ENCODE results near the gene CRADD. TPM values are rescaled to one million over a fixed set of nuclear protein-coding genes. Genes with fewer than 3 reads are reported as not detected.
A peak's percentile ranks its signal among the peaks of the same experiment; 100 is the strongest.

The CRADD gene
- total RNA-seq, 4 donors from 2014 or later = 19.4 to 28.7 (median 22.6) TPM

DNA sequence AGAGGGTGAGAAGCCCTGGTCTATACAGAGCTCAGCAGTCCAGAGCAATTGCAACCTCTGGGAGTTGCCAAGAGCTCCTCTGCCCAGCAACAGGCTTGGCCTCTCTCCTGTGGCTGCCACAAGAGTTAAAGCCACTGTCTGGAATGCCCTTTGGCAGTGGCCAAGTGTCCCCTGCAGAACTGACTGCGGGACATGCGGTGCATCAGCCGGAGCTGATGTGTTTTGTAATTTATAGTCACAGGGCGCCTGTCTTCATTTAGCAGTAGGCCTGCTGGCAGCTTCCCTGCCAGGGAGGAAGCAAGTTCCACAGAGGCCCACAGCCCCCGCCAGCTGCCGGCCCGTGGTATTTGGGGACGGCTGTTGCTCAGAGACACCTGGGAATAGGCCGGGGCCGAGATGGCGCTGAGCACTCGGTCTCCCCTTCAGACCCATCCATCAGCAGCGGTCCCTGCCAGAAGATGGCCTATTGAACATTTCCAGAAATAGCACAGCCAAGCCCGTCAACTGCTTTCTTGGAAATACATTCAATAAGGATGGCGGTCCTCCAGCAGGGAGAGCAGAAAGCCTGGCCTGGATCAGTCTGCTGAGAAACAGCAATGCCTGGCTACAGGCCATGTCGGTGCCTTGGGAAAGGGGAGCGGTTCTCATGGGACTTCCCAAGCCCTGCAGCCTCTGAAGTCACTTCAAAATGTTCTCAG lies 217.4 kb downstream of the CRADD start:
- H3K4me3 ChIP-seq = peak overlapping the region; percentile 19 to 30 (median 26)
- peaks cover 28% of the 10 kb centered on the region in 2 donors for H3K4me1 ChIP-seq

DNA sequence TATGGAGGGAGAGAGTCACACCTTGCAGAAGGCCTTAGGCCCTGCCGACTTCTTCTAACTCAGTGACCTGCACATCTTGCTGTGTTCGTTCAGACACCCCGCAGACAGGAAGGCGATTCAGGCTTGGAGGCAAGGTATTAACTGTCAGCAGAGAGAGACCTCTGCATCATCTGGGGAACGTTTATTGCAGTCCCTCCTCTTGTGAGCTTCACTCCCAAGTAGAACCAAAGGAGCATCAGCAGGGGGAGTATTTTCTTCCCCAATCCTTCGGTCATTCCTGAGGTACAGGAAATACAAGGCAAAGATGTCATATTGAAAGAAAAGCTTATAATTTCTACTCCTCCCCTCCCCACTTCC lies 217.9 kb downstream of the CRADD start:
- H3K27ac ChIP-seq = peak overlapping the region; percentile 87 to 89 (median 88)
- H3K27me3 ChIP-seq = no peaks in the 10 kb centered on the region
- H3K9me3 ChIP-seq = no peaks in the 10 kb centered on the region
- DNase-seq (no peak), ATAC-seq (no peak)
- no peaks in the 10 kb centered on the region for H3K36me3 ChIP-seq
- peak overlapping the region; percentile 19 to 30 (median 26) for H3K4me3 ChIP-seq
- TF ChIP-seq POLR2A (IDR thresholded peaks at IDR 0.05) = no peak
- TF ChIP-seq, protein P1, sequence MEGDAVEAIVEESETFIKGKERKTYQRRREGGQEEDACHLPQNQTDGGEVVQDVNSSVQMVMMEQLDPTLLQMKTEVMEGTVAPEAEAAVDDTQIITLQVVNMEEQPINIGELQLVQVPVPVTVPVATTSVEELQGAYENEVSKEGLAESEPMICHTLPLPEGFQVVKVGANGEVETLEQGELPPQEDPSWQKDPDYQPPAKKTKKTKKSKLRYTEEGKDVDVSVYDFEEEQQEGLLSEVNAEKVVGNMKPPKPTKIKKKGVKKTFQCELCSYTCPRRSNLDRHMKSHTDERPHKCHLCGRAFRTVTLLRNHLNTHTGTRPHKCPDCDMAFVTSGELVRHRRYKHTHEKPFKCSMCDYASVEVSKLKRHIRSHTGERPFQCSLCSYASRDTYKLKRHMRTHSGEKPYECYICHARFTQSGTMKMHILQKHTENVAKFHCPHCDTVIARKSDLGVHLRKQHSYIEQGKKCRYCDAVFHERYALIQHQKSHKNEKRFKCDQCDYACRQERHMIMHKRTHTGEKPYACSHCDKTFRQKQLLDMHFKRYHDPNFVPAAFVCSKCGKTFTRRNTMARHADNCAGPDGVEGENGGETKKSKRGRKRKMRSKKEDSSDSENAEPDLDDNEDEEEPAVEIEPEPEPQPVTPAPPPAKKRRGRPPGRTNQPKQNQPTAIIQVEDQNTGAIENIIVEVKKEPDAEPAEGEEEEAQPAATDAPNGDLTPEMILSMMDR (IDR thresholded peaks at IDR 0.05 in 4 of 5, conservative IDR thresholded peaks at IDR 0.05 in 1 of 5) = no peak
- in situ Hi-C loops (cut with MboI; ENCODE audit: low sequenced_read_pairs in 4 of 4) = loop anchor here in 1 of 4 donors (10.0 kb wide), 1 partner anchor 80 kb away; no protein-coding TSS in a partner anchor
- intact Hi-C loops (cut with DNase I; ENCODE audit: low total_unique reads) = loop anchor here (2.0 kb wide), 2 partner anchors 180 to 324 kb away; no protein-coding TSS in a partner anchor
- peaks cover 28% of the 10 kb centered on the region in 2 donors for H3K4me1 ChIP-seq

More for the DNA sequence above, 217.4 kb downstream of the CRADD start:
- Histone ChIP-seq H3K36me3 (no peaks in the 10 kb centered on the region), H3K27me3 (no peaks in the 10 kb centered on the region), H3K9me3 (no peaks in the 10 kb centered on the region), H3K27ac (peak overlapping the region; percentile 87 to 89 (median 88))
- DNase-seq = peak; percentile 91 to 96
- TF ChIP-seq, protein P1 (IDR thresholded peaks at IDR 0.05 in 4 of 5, conservative IDR thresholded peaks at IDR 0.05 in 1 of 5) = no peak
- peak in 1 of 2 donors; percentile 44 for TF ChIP-seq POLR2A (IDR thresholded peaks at IDR 0.05)
- intact Hi-C loops (cut with DNase I; ENCODE audit: low total_unique reads) = loop anchor here (1.0 to 5.0 kb wide), 6 partner anchors 50 to 324 kb away; partner anchors contain the start of gene CRADD
- in situ Hi-C loops (cut with MboI; ENCODE audit: low sequenced_read_pairs in 4 of 4) = loop anchor here in 1 of 4 donors (10.0 kb wide), 1 partner anchor 80 kb away; no protein-coding TSS in a partner anchor
- ATAC-seq = peak; percentile 89 to 95

- no peaks in the 10 kb centered on the region for H3K9me3 ChIP-seq
- H3K27me3 ChIP-seq = no peaks in the 10 kb centered on the region
- H3K4me1 ChIP-seq = peaks cover 28% of the 10 kb centered on the region in 2 donors
- ATAC-seq = no peak
- no peak overlapping the region for H3K4me3 ChIP-seq
- no peak for DNase-seq
- intact Hi-C loops (cut with DNase I; ENCODE audit: low total_unique reads) (no loop called here), in situ Hi-C loops (cut with MboI; ENCODE audit: low sequenced_read_pairs in 4 of 4) (loop anchor here in 1 of 4 donors (10.0 kb wide), 1 partner anchor 82 kb away; no protein-coding TSS in a partner anchor)
- no peak overlapping the region for H3K27ac ChIP-seq
- H3K36me3 ChIP-seq = no peaks in the 10 kb centered on the region
- TF ChIP-seq, protein P1 (IDR thresholded peaks at IDR 0.05 in 4 of 5, conservative IDR thresholded peaks at IDR 0.05 in 1 of 5) = peak in 1 of 5 experiments; percentile 22
- no peak for TF ChIP-seq POLR2A (IDR thresholded peaks at IDR 0.05)
Observed at GRCh38 chr12:93896427-93896826, 219.3 kb downstream of the CRADD start.

DNA sequence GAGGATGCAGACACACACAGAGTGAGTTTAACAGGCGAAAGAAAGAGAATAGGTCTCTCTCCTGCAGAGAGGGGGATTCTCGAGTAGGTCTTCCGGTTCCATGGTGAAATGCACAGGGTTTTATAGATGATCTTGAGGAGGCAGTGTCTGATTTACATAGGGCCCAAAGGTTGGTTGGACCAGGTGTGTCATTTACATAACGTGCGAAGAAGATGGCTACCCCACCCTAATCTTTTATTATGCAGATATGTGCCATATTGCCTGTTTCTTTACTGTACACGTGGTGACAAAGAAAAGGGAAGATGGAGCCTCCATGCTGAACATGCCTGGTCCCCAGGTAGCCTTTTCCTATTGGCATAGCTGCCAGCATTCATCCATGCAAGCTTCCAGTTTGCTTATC lies 219.8 kb downstream of the CRADD start:
- intact Hi-C loops (cut with DNase I; ENCODE audit: low total_unique reads) = no loop called here
- in situ Hi-C loops (cut with MboI; ENCODE audit: low sequenced_read_pairs in 4 of 4) = loop anchor here in 1 of 4 donors (10.0 kb wide), 1 partner anchor 82 kb away; no protein-coding TSS in a partner anchor

More for the DNA sequence above, 219.8 kb downstream of the CRADD start:
- Histone ChIP-seq H3K27ac (no peak overlapping the region), H3K4me1 (peaks cover 28% of the 10 kb centered on the region in 2 donors), H3K27me3 (no peaks in the 10 kb centered on the region), H3K36me3 (no peaks in the 10 kb centered on the region), H3K4me3 (no peak overlapping the region), H3K9me3 (no peaks in the 10 kb centered on the region)
- TF ChIP-seq, protein P1 (IDR thresholded peaks at IDR 0.05 in 4 of 5, conservative IDR thresholded peaks at IDR 0.05 in 1 of 5) = no peak
- no peak for TF ChIP-seq POLR2A (IDR thresholded peaks at IDR 0.05)
- ATAC-seq (no peak), DNase-seq (no peak)

Measured in gastrocnemius medialis (tissue), 4 donors.